ENCODE data around the gene DHRS7C.

DNA sequence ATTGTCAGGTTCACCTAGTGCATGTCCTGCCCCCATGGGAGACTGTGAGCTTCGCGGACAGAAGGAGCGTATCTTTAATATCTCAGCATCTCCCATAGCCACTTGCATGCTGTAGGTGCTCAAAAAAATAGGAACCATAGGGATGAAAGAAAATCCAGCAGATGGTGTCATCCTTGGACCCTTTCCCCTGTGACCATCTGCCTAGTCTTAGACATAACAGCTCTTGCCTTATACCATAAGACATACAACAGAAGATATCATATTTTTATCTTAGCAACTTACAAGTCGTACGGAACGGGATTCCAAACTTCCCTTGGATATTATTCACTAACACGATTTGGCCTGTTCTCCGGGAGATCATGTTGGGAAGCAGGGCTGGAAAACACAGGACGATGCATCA is 14.5 kb downstream of the DHRS7C start:
- TF ChIP-seq, protein P1, sequence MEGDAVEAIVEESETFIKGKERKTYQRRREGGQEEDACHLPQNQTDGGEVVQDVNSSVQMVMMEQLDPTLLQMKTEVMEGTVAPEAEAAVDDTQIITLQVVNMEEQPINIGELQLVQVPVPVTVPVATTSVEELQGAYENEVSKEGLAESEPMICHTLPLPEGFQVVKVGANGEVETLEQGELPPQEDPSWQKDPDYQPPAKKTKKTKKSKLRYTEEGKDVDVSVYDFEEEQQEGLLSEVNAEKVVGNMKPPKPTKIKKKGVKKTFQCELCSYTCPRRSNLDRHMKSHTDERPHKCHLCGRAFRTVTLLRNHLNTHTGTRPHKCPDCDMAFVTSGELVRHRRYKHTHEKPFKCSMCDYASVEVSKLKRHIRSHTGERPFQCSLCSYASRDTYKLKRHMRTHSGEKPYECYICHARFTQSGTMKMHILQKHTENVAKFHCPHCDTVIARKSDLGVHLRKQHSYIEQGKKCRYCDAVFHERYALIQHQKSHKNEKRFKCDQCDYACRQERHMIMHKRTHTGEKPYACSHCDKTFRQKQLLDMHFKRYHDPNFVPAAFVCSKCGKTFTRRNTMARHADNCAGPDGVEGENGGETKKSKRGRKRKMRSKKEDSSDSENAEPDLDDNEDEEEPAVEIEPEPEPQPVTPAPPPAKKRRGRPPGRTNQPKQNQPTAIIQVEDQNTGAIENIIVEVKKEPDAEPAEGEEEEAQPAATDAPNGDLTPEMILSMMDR (IDR thresholded peaks at IDR 0.05) = no peak
- TF ChIP-seq EP300 (IDR thresholded peaks at IDR 0.05) (no peak), POLR2A (IDR thresholded peaks at IDR 0.05) (no peak), POLR2AphosphoS5 (IDR thresholded peaks at IDR 0.05) (no peak)
